HK-2 (cell line): ENCODE data around the gene ZIC4.

Experiments used
- DNase-seq: peaks from one replicate; pipeline ENCODE4 v3.0.0-alpha.2; 2018; ENCODE audit not compliant: unreplicated experiment

Gene ZIC4

DNA sequence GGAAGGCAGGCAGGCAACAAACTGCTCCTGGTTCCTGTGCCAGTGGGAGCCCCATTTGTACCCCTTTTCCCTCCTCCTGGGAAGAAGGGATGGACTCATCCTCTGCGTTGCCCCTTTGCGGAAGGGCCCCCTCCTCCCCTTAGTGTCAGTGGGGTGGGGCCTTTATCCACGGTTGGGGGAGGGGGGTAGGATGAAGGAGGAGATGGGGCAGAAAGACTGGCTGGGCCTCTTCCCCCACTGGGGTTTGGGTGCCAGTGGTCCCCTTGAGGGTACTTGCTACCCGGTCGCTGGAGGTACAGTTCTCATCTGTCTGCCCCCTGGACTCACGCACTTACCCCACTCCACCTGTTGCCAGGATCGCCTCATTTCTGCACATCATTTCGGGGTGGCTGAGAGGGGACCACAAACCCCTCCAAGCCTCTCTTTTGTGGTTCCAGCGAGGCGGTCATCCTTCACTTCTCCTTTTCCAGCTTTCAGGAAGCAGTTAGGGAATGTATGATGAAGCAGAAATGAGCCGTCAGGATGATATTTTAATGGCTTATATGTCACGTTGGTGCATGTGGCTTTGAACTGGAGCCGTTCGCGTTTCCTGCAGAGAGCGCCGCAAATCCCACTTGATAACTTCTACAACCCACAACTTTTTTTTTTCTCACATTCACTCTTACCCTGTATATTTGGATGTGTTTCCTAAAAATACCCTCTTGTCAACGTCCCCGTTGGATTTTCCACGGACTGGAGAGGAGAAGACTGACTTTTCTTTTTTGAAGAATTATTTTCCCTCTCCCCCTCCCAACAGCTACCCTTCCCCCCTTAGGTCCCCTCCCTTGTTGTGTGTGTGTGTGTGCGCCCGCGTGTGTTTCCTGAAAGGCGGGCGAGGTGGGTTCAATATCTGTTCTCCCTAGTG, at the start of gene ZIC4:
Gene ZIC4 (minus strand): TSS at position 516 of the 904 bp plus-strand sequence. CDS start 3,746 bp downstream, outside the sequence.
- DNase-seq = no peak

DNA sequence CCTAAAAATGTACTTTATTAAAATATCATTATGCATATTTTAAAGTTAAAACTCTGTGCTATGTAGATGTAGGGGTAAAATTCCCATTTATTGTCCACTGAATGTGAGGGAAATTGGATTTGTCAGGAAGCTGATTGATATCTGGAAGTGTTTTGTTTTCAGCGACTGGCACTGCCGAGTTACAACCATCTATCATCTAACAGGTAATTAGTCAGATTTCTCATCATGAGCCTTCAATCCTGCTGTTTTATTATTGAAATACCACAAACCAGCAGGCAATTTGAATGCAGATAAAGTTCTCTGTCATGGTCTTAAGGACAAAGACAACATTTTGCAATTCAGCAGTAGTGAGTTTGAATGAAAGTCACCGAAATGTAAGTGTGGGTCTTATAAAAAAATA, 43.3 kb upstream of the ZIC4 start:
- DNase-seq = no peak

DNA sequence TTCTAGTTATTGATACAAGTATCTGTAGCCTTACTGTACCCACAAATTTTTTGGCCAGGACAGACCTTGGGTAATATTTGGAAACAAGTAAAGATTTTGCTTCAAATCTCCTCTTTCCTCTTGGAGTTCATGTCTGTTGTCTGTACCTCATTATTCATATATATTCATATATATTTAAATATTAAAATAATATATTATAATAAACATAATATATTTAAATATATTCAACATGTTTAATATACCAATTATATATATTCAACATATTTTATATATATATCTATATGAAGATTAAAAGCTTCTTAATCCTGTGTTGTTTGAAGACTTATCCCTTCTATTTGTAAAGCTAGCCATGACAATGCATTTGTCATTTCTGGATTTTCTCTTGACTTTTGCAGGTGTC, 40.9 kb upstream of the ZIC4 start:
- DNase-seq = no peak

DNA sequence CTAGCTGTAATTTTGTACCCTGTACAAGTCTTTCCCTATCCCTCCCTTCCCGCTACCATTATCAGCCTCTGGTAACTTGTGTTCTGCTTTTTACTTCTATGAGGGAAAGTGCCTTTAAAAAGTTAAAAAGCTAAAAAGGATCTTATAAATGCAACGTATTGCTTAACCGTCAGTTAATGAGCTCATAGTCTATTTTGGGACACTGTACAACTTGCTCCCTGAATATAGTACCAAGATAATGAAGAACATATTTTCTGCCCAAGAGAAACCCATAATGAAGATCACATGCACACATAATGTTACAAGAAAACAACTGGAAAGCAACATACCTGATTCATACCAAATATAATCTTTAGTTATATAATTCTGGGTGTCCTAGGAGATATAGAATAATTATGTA, 25.4 kb upstream of the ZIC4 start:
- no peak for DNase-seq

DNA sequence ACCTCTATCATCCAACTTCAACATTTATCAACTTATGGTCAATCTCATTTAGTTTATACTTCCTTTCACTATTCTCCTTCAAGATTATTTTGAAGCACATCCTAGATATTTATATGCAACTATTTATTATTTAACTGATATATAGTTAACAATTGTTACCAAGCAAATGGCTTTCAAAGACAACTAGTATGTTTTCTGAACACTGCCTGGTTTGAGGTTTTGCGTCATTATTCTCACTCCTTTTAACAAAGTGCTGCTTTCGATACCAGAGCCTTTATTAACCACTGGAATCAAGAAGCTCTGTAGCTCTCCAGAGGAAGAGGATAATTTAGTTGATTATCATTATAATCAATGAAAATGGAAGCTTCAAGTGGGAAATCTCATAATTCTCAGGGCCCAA, 22.4 kb upstream of the ZIC4 start:
- DNase-seq = no peak

DNA sequence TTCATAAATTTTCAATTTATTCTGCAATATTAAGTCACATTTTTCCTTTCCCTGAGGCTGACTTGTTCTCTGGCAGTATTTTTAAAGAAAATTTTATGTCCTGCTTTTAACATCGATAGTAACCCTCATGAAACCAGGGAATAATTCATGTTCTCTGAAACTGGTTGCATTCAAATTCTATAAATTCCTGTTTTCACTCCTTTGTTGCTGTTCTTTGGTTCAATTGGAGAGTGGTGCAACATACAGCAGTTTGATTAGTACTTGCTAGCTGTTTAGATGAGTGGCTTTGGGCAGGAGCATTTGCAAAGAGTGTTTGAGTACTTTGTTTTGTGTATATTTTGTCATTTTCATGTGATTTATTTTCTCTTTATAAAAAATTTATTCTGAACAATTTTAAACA, 22.0 kb upstream of the ZIC4 start:
- DNase-seq = no peak

DNA sequence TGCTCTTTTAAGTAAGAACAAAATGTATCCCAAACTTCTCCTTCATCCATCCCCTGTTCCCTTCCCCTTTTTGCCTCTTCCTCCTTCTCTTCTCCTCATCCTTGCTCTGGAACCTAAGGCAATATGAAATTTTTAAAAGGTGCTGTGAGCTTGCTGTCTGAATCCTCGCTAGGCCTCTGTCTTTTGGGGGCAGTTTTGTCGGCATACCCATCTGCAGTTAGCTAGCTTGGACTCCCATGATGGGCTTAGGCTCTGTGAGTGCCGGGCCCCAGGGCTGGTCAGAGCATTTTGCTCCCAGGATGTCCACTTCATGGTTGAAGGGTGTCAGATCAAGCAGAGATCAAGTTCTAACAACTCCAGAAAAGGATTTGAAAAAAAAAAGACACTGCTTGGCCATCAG, 21.4 kb upstream of the ZIC4 start:
- DNase-seq = no peak

DNA sequence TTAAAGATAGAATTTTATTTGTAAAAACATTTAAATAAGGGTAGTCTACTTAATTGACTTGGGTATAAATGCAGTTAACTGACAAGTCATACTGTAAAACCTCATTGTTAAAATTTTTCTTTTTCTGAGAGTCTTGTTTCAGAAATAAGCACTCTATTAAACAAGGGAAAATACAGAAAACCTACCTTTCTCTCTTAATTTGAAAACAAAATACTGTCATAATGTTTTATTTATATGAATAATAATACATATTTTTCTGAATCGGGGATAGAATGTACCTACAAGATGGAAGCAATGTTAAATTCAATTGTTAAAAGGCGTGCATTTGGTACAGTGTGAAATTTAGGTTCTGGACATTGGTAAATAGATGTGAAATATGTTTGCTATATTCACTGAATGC, 20.6 kb upstream of the ZIC4 start:
- no peak for DNase-seq

DNA sequence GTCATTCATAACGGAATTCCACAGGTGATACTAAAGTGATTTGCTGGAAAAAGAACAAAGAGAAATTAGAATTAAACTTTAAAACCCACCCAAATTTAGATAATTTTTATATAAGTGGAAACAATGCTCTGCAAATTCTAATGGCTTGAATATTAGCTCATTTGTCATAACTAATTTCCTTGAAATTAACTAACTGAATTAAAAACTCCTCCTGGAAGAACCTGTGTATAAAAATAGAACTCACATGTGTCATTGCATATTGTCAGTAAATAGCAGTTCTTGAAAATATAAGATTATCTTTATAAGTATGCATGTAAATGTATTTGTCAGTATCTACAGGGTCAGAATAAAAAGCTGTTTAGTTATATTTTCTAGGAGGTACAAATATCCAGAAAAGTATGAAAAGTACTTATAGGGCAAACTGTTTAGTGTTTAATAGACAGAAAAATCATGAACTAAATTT, 19.1 kb upstream of the ZIC4 start:
- no peak for DNase-seq

DNA sequence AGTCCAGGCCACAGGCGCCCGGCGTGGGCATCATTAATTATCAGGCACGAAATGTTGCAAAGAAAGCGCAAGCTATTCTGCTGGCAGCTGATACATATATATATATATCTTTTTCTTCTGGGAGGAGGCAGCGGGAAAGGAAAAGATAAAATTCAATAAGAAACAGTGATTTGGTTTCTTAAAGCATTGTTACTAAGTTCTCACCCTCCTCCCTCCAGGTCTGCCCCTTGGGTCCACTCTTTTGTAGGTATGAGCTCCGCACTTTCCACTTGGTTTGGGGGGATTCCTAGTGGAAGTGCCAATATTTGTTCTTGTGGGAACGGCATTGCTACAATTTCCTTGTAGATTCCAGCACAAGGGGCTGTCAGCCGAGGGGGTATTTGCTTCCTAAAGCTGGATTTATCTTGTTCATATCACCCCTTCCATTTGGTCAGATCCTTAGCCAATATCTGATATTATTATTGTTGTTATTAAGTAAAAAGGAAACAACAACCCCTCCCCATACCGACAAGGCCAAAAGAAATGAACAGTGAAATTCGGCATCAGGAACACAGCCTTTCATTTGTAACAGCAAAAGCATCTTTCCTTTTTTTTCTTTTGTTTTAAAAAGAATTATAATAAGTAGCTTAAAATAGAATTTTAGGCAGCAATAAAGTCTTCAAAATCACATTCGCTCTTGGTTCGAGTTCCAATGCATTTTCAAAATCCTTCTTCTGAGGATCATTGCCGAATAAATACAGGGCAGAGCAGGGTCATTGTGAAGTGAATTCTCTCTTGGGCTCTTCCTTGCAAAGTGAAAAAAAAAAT, 18.4 kb upstream of the ZIC4 start:
- DNase-seq = no peak

DNA sequence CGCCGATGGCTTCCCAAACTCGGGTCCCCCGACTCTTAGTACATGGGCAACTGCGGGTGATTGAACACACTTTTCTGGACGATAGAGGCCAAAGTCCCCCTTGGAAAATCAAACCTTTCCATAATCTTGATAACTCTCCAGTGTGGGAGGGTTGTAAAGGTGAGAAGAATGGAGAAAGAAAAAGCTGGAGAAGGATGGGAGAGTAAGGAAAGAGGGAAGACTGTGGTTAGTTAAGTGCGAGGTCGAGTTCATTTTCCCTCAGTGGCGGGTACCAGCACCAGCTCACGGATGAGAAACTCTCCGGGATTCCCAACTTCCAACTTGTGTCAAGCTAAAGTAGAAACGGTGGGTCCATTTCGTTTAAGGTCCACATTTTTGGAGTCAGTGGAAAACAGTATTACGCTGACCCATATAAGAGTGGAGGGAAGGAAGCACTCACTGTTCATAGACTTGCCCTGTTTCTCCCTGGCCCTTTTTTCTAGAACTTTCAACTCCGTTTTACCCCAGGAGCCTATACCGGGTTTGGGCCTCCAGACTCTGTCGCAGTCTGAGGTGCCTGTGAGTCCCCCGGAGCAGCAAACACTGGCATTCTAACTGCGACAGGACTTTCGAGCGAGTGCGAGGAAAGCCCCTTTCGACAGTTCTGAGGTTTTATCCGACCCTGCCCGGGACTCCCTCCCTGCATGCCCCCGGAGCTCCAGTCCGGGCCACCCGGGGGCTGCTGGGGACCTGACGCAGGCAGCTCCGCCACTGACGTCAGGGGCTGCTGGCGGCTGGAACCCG, 17.6 kb upstream of the ZIC4 start:
- no peak for DNase-seq

DNA sequence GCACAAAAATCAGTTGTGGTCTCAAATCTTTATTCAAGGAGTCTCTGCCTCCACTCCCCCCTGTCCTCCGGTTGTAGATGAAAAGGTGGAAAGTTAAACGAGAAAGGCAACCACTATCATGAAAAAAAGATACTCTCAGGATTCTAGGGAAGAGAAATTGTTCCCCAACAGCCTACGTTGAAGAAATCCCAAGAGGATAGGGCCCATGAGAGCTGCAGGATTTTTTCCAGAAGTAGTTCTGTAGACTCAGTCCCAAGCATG, 17.1 kb upstream of the ZIC4 start:
- DNase-seq = no peak

DNA sequence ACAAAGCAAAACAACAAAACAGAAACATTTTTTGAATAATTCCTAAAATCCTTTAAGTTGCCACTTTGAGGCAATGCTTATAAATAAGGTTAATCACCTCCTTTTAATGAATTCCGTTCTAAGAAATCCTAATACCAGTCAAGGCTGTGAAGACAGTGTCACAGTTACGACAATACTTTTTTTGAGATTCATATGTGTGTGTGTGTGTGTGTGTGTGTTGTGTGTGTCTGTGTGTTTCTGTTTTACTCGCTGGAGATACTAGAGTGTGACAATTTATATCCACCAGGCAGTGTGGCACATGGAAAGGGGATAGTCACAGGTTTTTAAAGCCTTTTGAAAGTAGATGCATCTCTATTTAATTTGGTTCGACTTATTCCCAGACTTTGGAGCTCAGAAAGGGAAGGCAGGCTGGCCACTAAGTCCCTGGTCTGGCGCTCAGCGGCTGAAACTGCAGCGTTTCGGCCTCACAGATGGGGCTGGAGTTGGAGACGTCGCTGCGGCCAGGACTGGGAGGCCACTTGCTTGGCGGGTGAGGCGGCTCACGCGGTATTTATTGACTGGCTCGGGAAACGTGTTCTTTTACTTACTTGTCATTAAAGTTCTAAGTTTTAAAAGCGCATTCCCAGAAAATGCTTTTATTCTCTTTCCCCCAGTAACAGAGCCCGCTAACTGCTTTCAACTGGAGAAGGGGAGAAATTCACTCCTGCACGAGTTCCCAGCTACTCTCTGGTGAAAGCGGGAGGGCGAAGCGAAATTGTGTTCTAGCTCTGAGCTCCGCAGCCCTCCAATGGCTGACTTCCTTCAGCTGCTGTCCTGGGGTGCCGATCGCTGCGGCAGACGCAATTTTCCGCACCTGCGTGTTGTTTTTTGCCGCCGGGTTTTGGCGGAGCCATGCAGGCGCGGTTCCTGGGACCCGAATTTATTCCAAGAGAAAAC, 16.5 kb upstream of the ZIC4 start:
- no peak for DNase-seq

DNA sequence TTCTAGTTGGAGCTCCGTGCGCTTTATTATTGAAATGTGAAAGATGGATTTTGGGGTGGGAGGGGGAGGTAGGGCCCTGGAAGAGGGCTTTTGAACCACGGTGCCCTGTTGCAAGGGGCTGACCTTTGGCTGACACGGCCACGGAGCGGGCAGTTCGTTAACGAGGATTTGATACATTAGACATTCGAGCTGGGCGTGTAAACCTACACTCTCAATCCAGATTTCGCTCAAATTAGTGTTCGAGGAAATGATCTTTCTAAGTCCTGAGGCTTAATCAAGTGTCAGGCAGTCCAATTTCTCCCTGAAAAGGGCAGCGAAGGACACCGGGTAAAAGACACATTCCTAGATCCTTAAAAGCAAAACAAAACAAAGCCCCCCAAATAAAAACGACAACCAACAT, 15.9 kb upstream of the ZIC4 start:
- no peak for DNase-seq

DNA sequence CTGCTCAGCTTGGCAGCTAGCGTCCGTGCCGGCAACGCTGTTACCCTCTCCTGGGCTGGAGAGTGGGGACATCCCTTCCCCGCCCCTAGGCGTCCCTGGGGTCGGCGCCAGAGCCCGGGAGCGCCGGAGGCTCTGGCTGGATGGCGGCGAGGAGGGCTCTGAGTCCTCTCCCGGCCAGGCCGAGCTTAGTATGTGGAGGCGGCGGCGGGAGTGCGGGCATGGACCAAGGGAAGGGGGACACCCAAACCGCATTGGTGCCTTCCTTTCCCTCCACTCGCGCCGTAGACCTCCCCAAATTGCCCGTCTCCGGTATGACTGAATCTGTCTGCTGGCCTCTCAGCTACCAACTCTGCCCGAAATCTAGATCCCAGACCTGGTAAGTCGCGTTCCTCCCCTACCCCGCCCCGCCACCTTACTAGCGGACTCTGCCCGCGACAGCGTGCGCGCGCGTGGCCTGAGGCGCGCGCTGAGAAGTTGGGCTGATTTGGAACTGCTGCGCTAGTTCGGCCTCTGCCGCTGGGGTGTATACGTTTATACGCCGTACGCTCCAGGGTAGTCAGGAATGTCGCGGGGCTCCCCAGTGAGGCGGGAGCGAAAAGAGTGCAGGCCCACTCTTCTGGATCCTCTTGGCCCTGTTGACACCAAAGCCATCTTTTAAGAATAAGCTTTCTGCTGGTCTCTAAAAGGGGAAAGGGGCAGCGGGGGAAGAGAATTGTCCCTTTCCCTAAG, 15.0 kb upstream of the ZIC4 start:
- no peak for DNase-seq

DNA sequence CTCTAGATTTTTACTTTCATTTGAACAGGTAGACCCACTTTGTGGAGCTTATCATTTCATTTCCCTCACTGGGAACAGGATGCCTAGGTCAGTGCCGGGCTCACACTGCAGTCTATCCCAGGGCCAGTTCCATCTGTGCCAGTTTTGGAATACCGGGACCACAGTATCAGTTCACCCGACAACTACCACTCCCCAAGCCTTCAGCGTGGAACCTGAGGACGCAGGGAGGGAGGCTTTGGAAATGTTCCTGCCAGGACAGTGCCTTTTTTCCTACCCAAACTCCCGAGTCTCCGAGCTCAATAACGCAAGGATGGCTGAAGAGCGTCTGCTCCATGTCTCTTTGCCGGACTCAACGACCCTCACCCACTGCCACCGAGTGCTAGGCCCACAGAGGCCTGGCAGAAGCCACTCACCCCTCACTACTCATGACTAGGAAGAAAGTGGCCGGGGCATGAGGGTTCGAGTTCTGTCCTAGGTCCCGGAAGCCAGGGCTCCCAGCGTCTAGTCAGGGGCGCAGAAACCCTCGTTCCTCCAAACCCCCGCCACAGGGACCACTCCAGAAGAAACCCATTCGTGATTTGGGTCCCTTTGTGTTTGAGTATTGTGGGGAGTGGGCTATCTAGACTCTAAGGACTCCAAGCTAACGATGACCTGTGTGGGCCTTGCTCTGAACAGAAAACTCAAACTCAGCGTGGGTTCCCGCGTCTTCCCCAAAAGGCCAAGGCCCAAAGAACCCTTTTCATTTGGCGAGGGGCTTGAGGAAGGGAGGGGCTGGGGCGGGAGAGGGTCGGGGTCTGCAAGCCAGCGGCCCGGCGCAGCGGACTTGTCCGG, 14.2 kb upstream of the ZIC4 start:
- no peak for DNase-seq

DNA sequence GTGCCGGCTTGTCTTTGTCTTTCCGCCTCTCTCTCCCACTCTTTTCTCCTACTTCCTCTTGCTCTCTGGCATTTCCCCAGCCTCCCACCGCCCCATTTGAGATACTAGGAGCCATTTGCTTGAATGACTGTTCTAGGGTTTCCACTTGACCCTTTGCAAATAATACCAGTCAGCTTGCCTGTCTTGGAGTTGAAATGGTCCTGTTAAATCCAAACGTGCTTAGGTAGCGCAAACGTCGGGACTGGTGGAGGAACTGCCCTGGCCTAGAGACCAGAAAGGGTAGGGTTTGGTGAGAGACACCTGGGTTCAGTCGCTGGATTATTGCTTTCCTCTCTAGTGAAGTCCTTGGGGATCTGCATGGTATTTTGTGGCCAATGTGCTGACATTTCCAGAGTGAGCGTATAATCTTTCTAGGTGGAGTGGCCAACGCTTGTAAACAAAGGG, 13.5 kb upstream of the ZIC4 start:
- no peak for DNase-seq

DNA sequence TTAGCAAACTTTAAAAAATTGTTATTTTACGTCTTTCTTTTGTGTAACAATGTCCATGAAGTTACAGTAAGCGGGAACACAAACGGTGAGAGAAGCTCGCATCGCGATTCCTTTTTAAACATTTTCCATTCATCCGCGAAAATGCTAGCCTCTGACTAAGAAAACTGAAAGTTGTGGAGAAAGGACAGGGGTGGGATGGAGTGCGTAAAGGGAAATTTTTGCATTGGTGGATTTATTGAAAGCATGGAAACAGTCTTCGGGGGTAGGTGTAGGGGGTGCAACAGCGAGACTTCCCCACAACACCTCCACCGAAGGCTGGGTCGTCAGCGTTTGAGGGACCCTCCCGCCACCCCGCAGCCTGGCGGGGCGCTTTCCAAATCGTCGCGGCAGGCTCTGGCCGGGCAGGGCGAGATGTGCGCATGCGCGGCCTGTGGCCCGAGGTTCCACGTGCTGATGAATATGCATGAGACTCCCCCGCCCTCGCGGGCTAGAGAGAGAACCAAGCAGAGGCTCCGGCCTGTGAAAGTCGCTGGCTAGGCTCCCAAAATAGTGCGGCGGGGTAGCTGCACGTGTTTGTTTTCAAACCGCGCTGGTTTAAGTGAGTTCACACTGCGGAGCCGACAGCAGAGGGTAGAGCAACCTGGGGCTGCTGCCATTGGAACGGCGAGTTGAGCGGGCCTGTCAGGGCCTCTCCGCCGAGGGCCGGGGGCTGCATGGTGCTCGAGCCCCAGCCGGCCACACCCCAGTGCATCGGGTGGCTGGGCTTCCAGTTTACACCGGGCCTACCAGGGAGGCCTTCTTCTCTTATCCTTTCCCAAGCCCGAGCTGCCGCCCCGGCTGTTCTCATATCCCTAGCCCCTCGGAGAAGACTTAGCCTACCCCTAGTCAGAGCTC, 12.7 kb upstream of the ZIC4 start:
- DNase-seq = peak; percentile 81

DNA sequence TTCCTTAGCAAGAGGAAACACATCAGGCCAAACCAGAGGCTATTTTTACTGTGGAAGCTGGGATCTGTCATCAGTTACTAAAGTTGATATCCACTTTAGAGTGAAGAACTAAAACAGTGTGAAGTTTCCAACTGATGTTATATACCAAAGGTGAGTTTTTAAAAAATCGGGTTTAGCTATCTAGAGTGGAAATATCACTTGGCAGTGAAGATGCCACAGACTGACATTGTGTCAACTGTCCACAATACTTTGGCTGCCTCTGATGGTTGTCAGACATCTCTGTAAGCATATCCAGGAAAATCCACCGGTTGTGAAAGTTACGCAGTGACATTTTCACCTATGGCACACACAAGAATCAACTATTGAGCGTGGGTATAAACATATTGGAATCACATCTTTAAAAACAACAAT, 12.0 kb upstream of the ZIC4 start:
- no peak for DNase-seq
